ENCODE results near the gene GABBR2.
A peak's percentile ranks its signal among the peaks of the same experiment; 100 is the strongest.

The GABBR2 gene

GRCh38 chr9:98254228-98255060, 454.3 kb downstream of the GABBR2 start:
- no peak for TF ChIP-seq CTCF (conservative IDR thresholded peaks at IDR 0.05; ENCODE audit: low read length)
- DNase-seq (ENCODE audit: low read depth) = peak; percentile 23
- H3K4me3 ChIP-seq (ENCODE audit: low read length) = peak overlapping the region; percentile 88

GRCh38 chr9:98253565-98253964, 455.2 kb downstream of the GABBR2 start:
- TF ChIP-seq CTCF (conservative IDR thresholded peaks at IDR 0.05; ENCODE audit: low read length) = no peak
- H3K4me3 ChIP-seq (ENCODE audit: low read length) = peak overlapping the region; percentile 88
- DNase-seq (ENCODE audit: low read depth) = no peak

- no peak overlapping the region for H3K4me3 ChIP-seq (ENCODE audit: low read length)
- no peak for TF ChIP-seq CTCF (conservative IDR thresholded peaks at IDR 0.05; ENCODE audit: low read length)
- peak; percentile 58 for DNase-seq (ENCODE audit: low read depth)
Observed at GRCh38 chr9:98251551-98251950, 457.2 kb downstream of the GABBR2 start.

- DNase-seq (ENCODE audit: low read depth) = no peak
- TF ChIP-seq CTCF (conservative IDR thresholded peaks at IDR 0.05; ENCODE audit: low read length) = no peak
- H3K4me3 ChIP-seq (ENCODE audit: low read length) = no peak overlapping the region
Observed at GRCh38 chr9:98249771-98250170, 459.0 kb downstream of the GABBR2 start.

GRCh38 chr9:98248737-98249474, 459.8 kb downstream of the GABBR2 start:
- no peak for TF ChIP-seq CTCF (conservative IDR thresholded peaks at IDR 0.05; ENCODE audit: low read length)
- peak; percentile 89 for DNase-seq (ENCODE audit: low read depth)
- no peak overlapping the region for H3K4me3 ChIP-seq (ENCODE audit: low read length)

- no peak for TF ChIP-seq CTCF (conservative IDR thresholded peaks at IDR 0.05; ENCODE audit: low read length)
- H3K4me3 ChIP-seq (ENCODE audit: low read length) = no peak overlapping the region
- no peak for DNase-seq (ENCODE audit: low read depth)
Observed at GRCh38 chr9:98247831-98248657, 460.7 kb downstream of the GABBR2 start.

Measured in AG10803 (cell line).